Uterus (tissue), 2 donors: ENCODE measurements around the gene CEBPB.

Experiments
- CTCF ChIP-seq, 4 experiments: fragments of 200-600 bp in 2 of 4; fragments of 450-650 bp in 2 of 4; sonication (generic) in 2 of 4; IDR thresholded peaks; one replicate each; pipeline ENCODE4 v1.5.1; 2016 to 2019; ENCODE audit warnings: antibody characterized with exemption in 4 of 4, mild to moderate bottlenecking in 2 of 4, moderate library complexity in 1 of 4
- POLR2A ChIP-seq, 2 donors: fragments of 450-650 bp; IDR thresholded peaks; one replicate each; pipeline ENCODE4 v1.6.1; 2016; ENCODE audit warnings: antibody characterized with exemption in 2 of 2, mild to moderate bottlenecking in 1 of 2, moderate library complexity in 1 of 2

DNA sequence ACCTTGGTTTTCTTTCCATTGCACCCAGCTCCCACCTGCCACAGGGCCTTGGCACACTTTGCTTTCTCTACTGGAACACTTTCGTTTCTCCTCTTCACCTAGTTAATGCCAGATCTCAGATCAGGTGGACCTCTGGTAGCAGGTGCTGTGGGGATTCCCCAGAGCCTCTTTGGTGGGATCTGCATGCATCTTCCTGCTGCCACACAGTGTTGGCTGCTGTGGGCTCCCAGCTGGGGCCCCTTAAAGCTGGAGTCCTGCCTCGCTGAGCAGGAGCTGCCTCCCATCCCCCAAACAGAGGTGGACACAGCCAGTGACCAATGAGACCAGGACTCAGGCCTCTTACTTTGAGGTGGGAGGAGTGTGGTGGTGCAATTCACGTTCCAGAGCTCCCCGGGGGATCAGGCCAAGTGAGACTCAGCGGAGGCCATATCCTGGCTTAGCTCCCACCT is 28.4 kb downstream of the CEBPB start:
- TF ChIP-seq CTCF (IDR thresholded peaks at IDR 0.05) (no peak), POLR2A (IDR thresholded peaks at IDR 0.05) (no peak)
